ENCODE measurements around the gene CFAP53.

DNA sequence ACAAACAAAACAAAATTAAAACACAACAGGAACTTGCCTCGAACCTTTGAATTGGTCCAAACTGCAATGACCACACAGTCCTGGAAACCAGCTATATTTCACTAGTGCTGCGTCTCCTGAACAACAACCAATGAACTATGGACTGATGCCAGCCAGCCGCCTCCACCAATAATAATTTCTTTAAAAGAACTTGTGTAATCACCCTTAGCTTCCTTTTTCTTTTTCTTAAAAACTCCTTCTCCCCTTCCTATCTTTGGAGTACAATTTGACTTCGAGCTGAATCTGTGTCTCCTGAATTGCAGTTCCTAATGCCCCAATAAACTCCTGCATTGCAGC, 22.8 kb upstream of the CFAP53 start:
- TF ChIP-seq POLR2A (IDR thresholded peaks at IDR 0.05; ENCODE audit: low read length) (no peak), NR3C1 (IDR thresholded peaks at IDR 0.05) (no peak), POLR2AphosphoS2 (conservative IDR thresholded peaks at IDR 0.05; ENCODE audit: low read length) (no peak), CTCF (IDR thresholded peaks at IDR 0.05) (no peak), USF2 (IDR thresholded peaks at IDR 0.05) (no peak), PBX3 (IDR thresholded peaks at IDR 0.05) (no peak), TP53 (CRISPR knock-in tag; IDR thresholded peaks at IDR 0.05) (no peak), RAD21 (conservative IDR thresholded peaks at IDR 0.05 in 1 of 2, IDR thresholded peaks at IDR 0.05 in 1 of 2) (no peak), MAFK (IDR thresholded peaks at IDR 0.05; ENCODE audit: partially characterized antibody) (no peak), SMC3 (IDR thresholded peaks at IDR 0.05) (no peak), MAZ (IDR thresholded peaks at IDR 0.05; ENCODE audit: borderline replicate concordance, low read depth, low read length) (no peak)
